ENCODE data around the gene BTBD2.

DNA sequence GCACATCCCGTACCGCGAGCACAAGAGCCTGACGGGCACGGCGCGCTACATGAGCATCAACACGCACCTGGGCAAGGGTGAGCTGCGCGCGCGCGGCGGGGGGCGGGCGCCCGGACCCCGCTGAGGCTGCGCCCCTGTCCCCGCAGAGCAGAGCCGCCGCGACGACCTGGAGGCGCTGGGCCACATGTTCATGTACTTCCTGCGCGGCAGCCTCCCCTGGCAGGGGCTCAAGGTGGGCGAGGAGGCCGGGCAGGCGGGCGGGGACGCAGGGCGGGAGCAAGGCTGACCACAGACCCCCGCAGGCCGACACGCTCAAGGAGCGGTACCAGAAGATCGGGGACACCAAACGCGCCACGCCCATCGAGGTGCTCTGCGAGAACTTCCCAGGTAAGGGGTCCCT, 36.5 kb downstream of the BTBD2 start:
- TF ChIP-seq EZH2 (IDR thresholded peaks at IDR 0.05) (no peak), EZH2phosphoT487 (IDR thresholded peaks at IDR 0.05) (no peak)
- TF ChIP-seq, protein P1, sequence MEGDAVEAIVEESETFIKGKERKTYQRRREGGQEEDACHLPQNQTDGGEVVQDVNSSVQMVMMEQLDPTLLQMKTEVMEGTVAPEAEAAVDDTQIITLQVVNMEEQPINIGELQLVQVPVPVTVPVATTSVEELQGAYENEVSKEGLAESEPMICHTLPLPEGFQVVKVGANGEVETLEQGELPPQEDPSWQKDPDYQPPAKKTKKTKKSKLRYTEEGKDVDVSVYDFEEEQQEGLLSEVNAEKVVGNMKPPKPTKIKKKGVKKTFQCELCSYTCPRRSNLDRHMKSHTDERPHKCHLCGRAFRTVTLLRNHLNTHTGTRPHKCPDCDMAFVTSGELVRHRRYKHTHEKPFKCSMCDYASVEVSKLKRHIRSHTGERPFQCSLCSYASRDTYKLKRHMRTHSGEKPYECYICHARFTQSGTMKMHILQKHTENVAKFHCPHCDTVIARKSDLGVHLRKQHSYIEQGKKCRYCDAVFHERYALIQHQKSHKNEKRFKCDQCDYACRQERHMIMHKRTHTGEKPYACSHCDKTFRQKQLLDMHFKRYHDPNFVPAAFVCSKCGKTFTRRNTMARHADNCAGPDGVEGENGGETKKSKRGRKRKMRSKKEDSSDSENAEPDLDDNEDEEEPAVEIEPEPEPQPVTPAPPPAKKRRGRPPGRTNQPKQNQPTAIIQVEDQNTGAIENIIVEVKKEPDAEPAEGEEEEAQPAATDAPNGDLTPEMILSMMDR (IDR thresholded peaks at IDR 0.05) = no peak
